ENCODE measurements around the gene XPO4.

DNA sequence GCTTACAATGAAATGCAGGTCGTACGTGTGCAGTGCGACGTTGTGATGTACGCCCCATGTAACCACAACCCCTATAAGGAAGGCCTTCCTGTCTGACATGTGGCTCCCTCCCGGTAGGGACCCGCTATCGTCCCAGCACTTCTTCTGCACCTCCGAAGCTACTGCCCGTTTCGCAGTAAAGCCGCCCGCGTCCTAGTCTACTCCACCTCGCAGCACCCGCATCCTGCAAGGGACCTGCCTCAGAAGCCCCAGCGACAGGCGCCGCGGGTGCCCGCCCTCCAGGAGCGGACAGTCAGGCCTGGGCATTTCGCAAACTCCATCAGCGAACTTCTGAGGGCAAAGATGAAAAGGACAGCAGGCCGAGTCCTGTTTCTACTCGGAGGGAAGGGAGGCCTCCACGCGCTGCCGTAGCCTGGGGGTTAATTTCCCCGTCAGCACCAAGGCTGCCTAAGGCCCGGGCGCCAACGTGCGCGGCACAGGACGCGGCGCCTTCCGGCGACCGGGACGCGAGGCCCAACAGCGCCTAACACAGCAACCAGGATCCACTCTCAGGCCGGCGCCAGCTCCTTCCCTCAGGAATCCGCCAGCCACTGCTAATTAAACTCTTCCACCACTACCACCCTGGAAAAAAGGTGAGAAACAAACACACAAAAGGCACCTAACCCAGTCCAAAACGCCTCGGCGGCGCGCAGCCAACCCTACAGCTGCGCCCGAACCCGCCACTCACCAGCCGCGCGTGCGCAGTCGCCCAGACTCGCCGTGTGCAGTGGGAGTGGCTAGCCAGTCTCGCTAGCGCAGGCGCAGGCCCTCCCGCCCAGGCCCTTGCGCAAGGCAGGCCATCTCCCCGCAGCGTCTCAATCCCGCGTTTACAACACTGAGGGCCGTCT, 129.1 kb downstream of the XPO4 start, which contains the start of gene EEF1AKMT1:
- TF ChIP-seq, protein P1, sequence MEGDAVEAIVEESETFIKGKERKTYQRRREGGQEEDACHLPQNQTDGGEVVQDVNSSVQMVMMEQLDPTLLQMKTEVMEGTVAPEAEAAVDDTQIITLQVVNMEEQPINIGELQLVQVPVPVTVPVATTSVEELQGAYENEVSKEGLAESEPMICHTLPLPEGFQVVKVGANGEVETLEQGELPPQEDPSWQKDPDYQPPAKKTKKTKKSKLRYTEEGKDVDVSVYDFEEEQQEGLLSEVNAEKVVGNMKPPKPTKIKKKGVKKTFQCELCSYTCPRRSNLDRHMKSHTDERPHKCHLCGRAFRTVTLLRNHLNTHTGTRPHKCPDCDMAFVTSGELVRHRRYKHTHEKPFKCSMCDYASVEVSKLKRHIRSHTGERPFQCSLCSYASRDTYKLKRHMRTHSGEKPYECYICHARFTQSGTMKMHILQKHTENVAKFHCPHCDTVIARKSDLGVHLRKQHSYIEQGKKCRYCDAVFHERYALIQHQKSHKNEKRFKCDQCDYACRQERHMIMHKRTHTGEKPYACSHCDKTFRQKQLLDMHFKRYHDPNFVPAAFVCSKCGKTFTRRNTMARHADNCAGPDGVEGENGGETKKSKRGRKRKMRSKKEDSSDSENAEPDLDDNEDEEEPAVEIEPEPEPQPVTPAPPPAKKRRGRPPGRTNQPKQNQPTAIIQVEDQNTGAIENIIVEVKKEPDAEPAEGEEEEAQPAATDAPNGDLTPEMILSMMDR (IDR thresholded peaks at IDR 0.05; ENCODE audit: low read depth, low read length, poor library complexity, severe bottlenecking), result no peak
- TF ChIP-seq EZH2phosphoT487 (IDR thresholded peaks at IDR 0.05; ENCODE audit: borderline replicate concordance, low read length), result no peak

All from DOHH2 (cell line).